ENCODE data around the gene FAM13C.

Gene FAM13C

GRCh38 chr10:59314268-59314667 is 48.1 kb downstream of the FAM13C start:
- H3K27me3 Mint-ChIP-seq (ENCODE audit: low read depth) = no peaks in the 10 kb centered on the region
- no peak overlapping the region for H3K4me3 Mint-ChIP-seq
- H3K9me3 Mint-ChIP-seq = no peaks in the 10 kb centered on the region
- no peak for TF ChIP-seq CTCF (IDR thresholded peaks at IDR 0.05; ENCODE audit: unreplicated experiment in 3 of 3)
- peaks cover 38% of the 10 kb centered on the region for H3K4me1 Mint-ChIP-seq
- H3K36me3 Mint-ChIP-seq (ENCODE audit: low read depth) = no peaks in the 10 kb centered on the region
- H3K27ac Mint-ChIP-seq = peak overlapping the region in 2 of 3 experiments; percentile 19 to 27

- H3K4me3 Mint-ChIP-seq = no peak overlapping the region
- H3K36me3 Mint-ChIP-seq (ENCODE audit: low read depth) = no peaks in the 10 kb centered on the region
- no peaks in the 10 kb centered on the region for H3K9me3 Mint-ChIP-seq
- no peaks in the 10 kb centered on the region for H3K27me3 Mint-ChIP-seq (ENCODE audit: low read depth)
- TF ChIP-seq CTCF (IDR thresholded peaks at IDR 0.05; ENCODE audit: unreplicated experiment in 3 of 3) = no peak
- peaks cover 23% of the 10 kb centered on the region for H3K4me1 Mint-ChIP-seq
- H3K27ac Mint-ChIP-seq = no peak overlapping the region
These were observed 50.1 kb downstream of the FAM13C start for GRCh38 chr10:59312247-59312646.

- H3K4me3 Mint-ChIP-seq = no peak overlapping the region
- no peaks in the 10 kb centered on the region for H3K27me3 Mint-ChIP-seq (ENCODE audit: low read depth)
- no peak for TF ChIP-seq CTCF (IDR thresholded peaks at IDR 0.05; ENCODE audit: unreplicated experiment in 3 of 3)
- peaks cover 22% of the 10 kb centered on the region for H3K4me1 Mint-ChIP-seq
- no peaks in the 10 kb centered on the region for H3K9me3 Mint-ChIP-seq
- H3K27ac Mint-ChIP-seq = no peak overlapping the region
- H3K36me3 Mint-ChIP-seq (ENCODE audit: low read depth) = no peaks in the 10 kb centered on the region
These were observed 51.3 kb downstream of the FAM13C start for GRCh38 chr10:59311025-59311424.

- Mint-ChIP-seq H3K36me3 (ENCODE audit: low read depth) (no peaks in the 10 kb centered on the region), H3K4me3 (no peak overlapping the region), H3K9me3 (no peaks in the 10 kb centered on the region), H3K27ac (no peak overlapping the region), H3K4me1 (peaks cover 16% of the 10 kb centered on the region), H3K27me3 (ENCODE audit: low read depth) (no peaks in the 10 kb centered on the region)
- no peak for TF ChIP-seq CTCF (IDR thresholded peaks at IDR 0.05; ENCODE audit: unreplicated experiment in 3 of 3)
These were observed 51.9 kb downstream of the FAM13C start for GRCh38 chr10:59310324-59310914.

GRCh38 chr10:59304521-59305097 is 57.7 kb downstream of the FAM13C start:
- H3K9me3 Mint-ChIP-seq = no peaks in the 10 kb centered on the region
- no peaks in the 10 kb centered on the region for H3K36me3 Mint-ChIP-seq (ENCODE audit: low read depth)
- no peak overlapping the region for H3K4me3 Mint-ChIP-seq
- H3K4me1 Mint-ChIP-seq = no peaks in the 10 kb centered on the region
- H3K27me3 Mint-ChIP-seq (ENCODE audit: low read depth) = no peaks in the 10 kb centered on the region
- no peak overlapping the region for H3K27ac Mint-ChIP-seq
- no peak for TF ChIP-seq CTCF (IDR thresholded peaks at IDR 0.05; ENCODE audit: unreplicated experiment in 3 of 3)

- no peak for TF ChIP-seq CTCF (IDR thresholded peaks at IDR 0.05; ENCODE audit: unreplicated experiment in 3 of 3)
- H3K36me3 Mint-ChIP-seq (ENCODE audit: low read depth) = no peaks in the 10 kb centered on the region
- H3K27me3 Mint-ChIP-seq (ENCODE audit: low read depth) = peaks cover 5% of the 10 kb centered on the region
- no peaks in the 10 kb centered on the region for H3K9me3 Mint-ChIP-seq
- no peaks in the 10 kb centered on the region for H3K4me1 Mint-ChIP-seq
- peak overlapping the region in 1 of 3 experiments; percentile 45 for H3K27ac Mint-ChIP-seq
- no peak overlapping the region for H3K4me3 Mint-ChIP-seq
These were observed 59.3 kb downstream of the FAM13C start for GRCh38 chr10:59303018-59303417.
